Endodermal cell (in vitro differentiated cells): ENCODE data around the gene ALS2. TPM values are rescaled to one million over a fixed set of nuclear protein-coding genes. Genes with fewer than 3 reads are reported as not detected.
"Not testable (repeated sequence)": the region's sequence is repeated elsewhere in the genome, so short reads cannot be mapped to it uniquely, and the experiment has no call there.

Source experiments
- DNase-seq: peaks from one replicate; pipeline ENCODE4 v3.0.0-alpha.2; 2017
- H3K27ac ChIP-seq: 2 replicates; pipeline ENCODE4 v1.5.1; 2013; ENCODE audit warnings: mild to moderate bottlenecking, low read depth, low read length, moderate library complexity
- H3K27me3 ChIP-seq: 2 replicates; pipeline ENCODE4 v1.6.1; 2013; ENCODE audit warnings: mild to moderate bottlenecking, low read length, moderate library complexity; ENCODE audit not compliant: insufficient read depth, control insufficient read depth, poor library complexity, severe bottlenecking
- H3K36me3 ChIP-seq: 2 replicates; pipeline ENCODE4 v1.7.0; 2013; ENCODE audit warnings: mild to moderate bottlenecking, low read length, moderate library complexity; ENCODE audit not compliant: control insufficient read depth, insufficient read depth
- H3K4me1 ChIP-seq: one replicate; pipeline ENCODE4 v1.7.0; 2013; ENCODE audit warnings: low read length; ENCODE audit not compliant: control insufficient read depth, insufficient read depth
- H3K4me3 ChIP-seq: 2 replicates; pipeline ENCODE4 v1.5.1; 2013; ENCODE audit warnings: mild to moderate bottlenecking, low read length, moderate library complexity
- H3K9ac ChIP-seq: 2 replicates; pipeline ENCODE4 v1.6.1; 2013; ENCODE audit warnings: mild to moderate bottlenecking, low read length, moderate library complexity; ENCODE audit not compliant: poor library complexity, severe bottlenecking; ENCODE audit errors: extremely low read depth
- H3K9me3 ChIP-seq: 2 replicates; pipeline ENCODE4 v1.6.1; 2013; ENCODE audit warnings: mild to moderate bottlenecking, low read length, moderate library complexity; ENCODE audit not compliant: control insufficient read depth
- H3K27ac Mint-ChIP-seq: 2 replicates; pipeline ENCODE4 v1.8.0; 2020; ENCODE audit warnings: mixed read lengths
- H3K27me3 Mint-ChIP-seq: 2 replicates; pipeline ENCODE4 v1.8.0; 2021; ENCODE audit warnings: mild to moderate bottlenecking, mixed read lengths; ENCODE audit not compliant: insufficient read depth
- H3K36me3 Mint-ChIP-seq: 2 replicates; pipeline ENCODE4 v1.8.0; 2020; ENCODE audit warnings: low read depth, mixed read lengths
- H3K4me1 Mint-ChIP-seq: 2 replicates; pipeline ENCODE4 v1.8.0; 2020; ENCODE audit warnings: mixed read lengths
- H3K4me3 Mint-ChIP-seq: 2 replicates; pipeline ENCODE4 v1.8.0; 2020; ENCODE audit warnings: mild to moderate bottlenecking, moderate library complexity, mixed read lengths
- H3K9me3 Mint-ChIP-seq: 2 replicates; pipeline ENCODE4 v1.8.0; 2020; ENCODE audit warnings: mild to moderate bottlenecking, mixed read lengths
- WGBS, 2 experiments: methylation state at CpG; one replicate each; pipeline versions ENCODE4 v1.1.5 to v1.1.7; 2013; ENCODE audit warnings: missing lambda C conversion rate in 2 of 2, mixed read lengths in 1 of 2; ENCODE audit not compliant: insufficient coverage in 1 of 2, insufficient read length in 1 of 2; 5-methylcytosine and 5-hydroxymethylcytosine counted together
- total RNA-seq, 2 donors: library from RNA; stranded (reverse); fragmentation: NEBNext Ultra II Directional in 1 of 2; extraction: Animal tissue kit (Norgen Biotek cat#: 25700) in 1 of 2; gene quantifications; 2 replicates in 1 of 2; 3 replicates in 1 of 2; pipeline ENCODE4 v1.2.1, GENCODE V29; 2021
- TF ChIP-seq, protein P1 (sequence below): fragments of 200-600 bp; sonication (generic); conservative IDR thresholded peaks from 2 replicates; pipeline ENCODE4 v1.5.0; 2021; ENCODE audit warnings: antibody characterized with exemption, mild to moderate bottlenecking

The ALS2 gene
- total RNA-seq, 2 donors from 2014 or later, result 56.6 to 58.5 TPM

DNA sequence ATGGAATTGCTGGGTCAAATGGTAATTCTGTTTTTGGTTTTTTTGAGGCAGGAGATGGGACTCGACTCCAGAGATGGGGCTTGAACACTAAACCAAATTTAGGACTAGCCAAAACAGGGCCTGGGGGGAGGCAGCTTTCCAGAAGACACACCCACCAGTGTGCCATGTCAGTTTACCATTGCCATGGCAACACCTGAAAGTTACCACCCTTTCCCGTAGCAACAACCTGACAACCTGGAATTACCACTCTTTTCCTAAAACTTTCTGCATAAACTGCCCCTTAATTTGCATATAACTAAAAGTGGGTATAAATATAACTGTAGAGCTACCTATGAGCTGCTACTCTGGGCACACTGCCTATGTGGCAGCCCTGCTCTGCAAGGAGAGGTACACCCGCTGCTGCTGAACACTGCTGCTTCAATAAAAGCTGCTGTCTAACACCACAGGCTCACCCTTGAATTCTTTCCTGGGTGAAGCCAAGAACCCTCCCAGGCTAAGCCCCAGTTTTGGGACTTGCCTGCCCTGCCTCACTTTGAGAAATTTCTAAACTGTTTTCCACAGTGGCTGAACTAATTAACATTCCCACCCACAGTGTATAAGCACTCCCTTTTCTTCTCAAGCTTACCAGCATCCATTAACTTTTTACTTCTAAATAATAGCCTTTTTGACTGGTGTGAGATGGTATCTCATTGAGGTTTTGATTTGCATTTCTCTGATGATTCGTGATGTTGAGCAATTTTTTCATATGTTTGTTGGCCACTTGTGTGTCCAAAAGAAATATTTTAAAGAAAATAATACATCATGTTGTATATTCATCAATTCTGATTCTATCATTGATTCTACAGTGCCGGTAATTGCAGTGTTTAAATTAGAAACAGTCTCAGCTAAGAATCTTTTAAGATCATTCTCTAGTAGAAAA lies 36.2 kb upstream of the ALS2 start:
- Histone ChIP-seq H3K36me3 (no peaks in the 10 kb centered on the region), H3K27me3 (no peaks in the 10 kb centered on the region), H3K9me3 (peaks cover 21% of the 10 kb centered on the region), H3K9ac (no peak overlapping the region), H3K4me1 (peaks cover under 1% of the 10 kb centered on the region), H3K27ac (no peak overlapping the region), H3K4me3 (no peak overlapping the region)
- Mint-ChIP-seq H3K9me3 (peaks cover 17% of the 10 kb centered on the region), H3K4me1 (peaks cover 7% of the 10 kb centered on the region), H3K27me3 (no peaks in the 10 kb centered on the region), H3K27ac (no peak overlapping the region), H3K4me3 (no peak overlapping the region), H3K36me3 (peaks cover 5% of the 10 kb centered on the region)
- WGBS, 2 experiments, result 93 to 97% methylated on average over 3 to 5 of the region's 5 CpGs
- TF ChIP-seq, protein P1, sequence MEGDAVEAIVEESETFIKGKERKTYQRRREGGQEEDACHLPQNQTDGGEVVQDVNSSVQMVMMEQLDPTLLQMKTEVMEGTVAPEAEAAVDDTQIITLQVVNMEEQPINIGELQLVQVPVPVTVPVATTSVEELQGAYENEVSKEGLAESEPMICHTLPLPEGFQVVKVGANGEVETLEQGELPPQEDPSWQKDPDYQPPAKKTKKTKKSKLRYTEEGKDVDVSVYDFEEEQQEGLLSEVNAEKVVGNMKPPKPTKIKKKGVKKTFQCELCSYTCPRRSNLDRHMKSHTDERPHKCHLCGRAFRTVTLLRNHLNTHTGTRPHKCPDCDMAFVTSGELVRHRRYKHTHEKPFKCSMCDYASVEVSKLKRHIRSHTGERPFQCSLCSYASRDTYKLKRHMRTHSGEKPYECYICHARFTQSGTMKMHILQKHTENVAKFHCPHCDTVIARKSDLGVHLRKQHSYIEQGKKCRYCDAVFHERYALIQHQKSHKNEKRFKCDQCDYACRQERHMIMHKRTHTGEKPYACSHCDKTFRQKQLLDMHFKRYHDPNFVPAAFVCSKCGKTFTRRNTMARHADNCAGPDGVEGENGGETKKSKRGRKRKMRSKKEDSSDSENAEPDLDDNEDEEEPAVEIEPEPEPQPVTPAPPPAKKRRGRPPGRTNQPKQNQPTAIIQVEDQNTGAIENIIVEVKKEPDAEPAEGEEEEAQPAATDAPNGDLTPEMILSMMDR, result no peak
- no peak for DNase-seq

DNA sequence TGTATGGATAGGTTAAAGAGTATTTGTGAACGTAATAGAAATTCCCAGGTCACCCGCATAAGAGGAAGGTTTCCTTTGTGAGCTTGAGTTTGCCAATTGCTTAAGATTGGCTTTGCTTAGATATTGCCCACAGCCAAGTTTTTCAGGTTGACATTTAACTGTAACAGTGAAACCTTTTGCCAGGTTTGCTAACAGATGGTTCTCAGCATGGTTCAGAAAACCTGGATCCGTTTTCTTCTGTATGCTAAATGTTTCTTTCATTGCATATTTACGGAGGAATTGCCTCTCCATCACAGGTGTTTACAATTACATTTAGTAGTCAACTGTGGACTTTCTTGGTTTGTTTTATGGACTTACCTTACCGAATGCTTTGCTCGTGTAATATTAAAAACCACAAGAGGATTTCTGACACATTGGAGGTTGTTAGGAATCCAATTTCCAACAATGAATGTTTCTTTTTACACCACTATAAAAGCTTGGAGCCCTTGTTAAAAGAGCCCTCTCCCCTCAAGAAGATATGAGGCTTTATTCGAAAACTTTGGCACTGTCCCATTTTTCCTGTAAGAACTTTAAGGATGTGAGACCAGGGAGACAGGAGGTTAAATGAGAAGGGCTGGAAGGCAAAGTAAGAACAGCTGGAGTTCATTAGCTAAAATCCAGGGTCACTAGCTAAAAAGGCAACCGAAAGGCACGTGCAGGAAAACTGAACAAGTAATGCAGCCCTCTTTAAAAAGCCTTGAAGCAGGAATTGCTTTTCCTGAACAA lies 33.4 kb upstream of the ALS2 start:
- no peak overlapping the region for H3K27ac ChIP-seq
- H3K4me1 ChIP-seq, result no peaks in the 10 kb centered on the region
- H3K36me3 ChIP-seq, result no peaks in the 10 kb centered on the region
- no peak overlapping the region for H3K4me3 ChIP-seq
- Mint-ChIP-seq H3K27ac (no peak overlapping the region), H3K27me3 (no peaks in the 10 kb centered on the region), H3K9me3 (peaks cover 17% of the 10 kb centered on the region), H3K4me3 (no peak overlapping the region), H3K36me3 (peaks cover 5% of the 10 kb centered on the region), H3K4me1 (peaks cover 4% of the 10 kb centered on the region)
- no peaks in the 10 kb centered on the region for H3K27me3 ChIP-seq
- 85 to 88% methylated on average over 8 to 9 of the region's 9 CpGs for WGBS, 2 experiments
- TF ChIP-seq, protein P1, result no peak
- H3K9me3 ChIP-seq, result peaks cover 21% of the 10 kb centered on the region
- DNase-seq, result no peak
- no peak overlapping the region for H3K9ac ChIP-seq

DNA sequence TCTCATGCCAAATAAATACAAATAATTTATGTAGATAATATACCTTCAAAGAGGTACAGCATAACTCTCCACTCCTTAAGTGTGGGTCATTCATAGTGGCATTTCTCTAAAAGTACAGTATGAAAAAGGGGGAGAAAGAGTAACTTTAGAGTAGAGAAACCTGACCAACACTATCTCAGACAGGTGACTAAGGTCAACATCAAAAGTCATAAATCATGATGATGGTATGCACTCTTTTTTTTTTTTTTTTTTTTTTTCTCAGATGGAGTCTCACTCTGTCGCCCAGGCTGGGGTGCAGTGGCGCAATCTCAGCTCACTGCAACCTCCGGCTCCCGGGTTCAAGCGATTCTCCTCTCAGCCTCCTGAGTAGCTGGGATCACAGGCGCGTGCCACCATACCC lies 29.9 kb upstream of the ALS2 start:
- H3K9me3 Mint-ChIP-seq, H3K27me3 ChIP-seq, H3K9ac ChIP-seq, H3K9me3 ChIP-seq, DNase-seq, H3K4me3 ChIP-seq, H3K36me3 Mint-ChIP-seq, H3K27ac Mint-ChIP-seq, H3K4me3 Mint-ChIP-seq, H3K4me1 ChIP-seq, H3K27me3 Mint-ChIP-seq, H3K36me3 ChIP-seq, H3K27ac ChIP-seq: not testable (repeated sequence)
- 96 to 97% methylated on average over 7 of the region's 7 CpGs for WGBS, 2 experiments
- peaks cover 19% of the 10 kb centered on the region for H3K4me1 Mint-ChIP-seq
